Urinary bladder (tissue), 4 donors: ENCODE data around the gene MAN2B1. TPM values are rescaled to one million over a fixed set of nuclear protein-coding genes. Genes with fewer than 3 reads are reported as not detected.
"Not testable (repeated sequence)": the region's sequence is repeated elsewhere in the genome, so short reads cannot be mapped to it uniquely, and the experiment has no call there.

ENCODE experiments used
- DNase-seq: peaks from one replicate; pipeline ENCODE4 v3.0.0-alpha.2; 2015; ENCODE audit errors: extremely low spot score
- H3K27ac ChIP-seq: one replicate; pipeline ENCODE4 v1.5.1; 2013; ENCODE audit warnings: low read depth, mild to moderate bottlenecking, moderate library complexity
- H3K36me3 ChIP-seq: one replicate; pipeline ENCODE4 v1.6.1; 2013; ENCODE audit warnings: mild to moderate bottlenecking, moderate library complexity; ENCODE audit not compliant: insufficient read depth
- H3K4me1 ChIP-seq: one replicate; pipeline ENCODE4 v1.6.1; 2013; ENCODE audit warnings: mild to moderate bottlenecking, moderate library complexity; ENCODE audit not compliant: insufficient read depth
- H3K4me3 ChIP-seq: one replicate; pipeline ENCODE4 v1.5.1; 2013; ENCODE audit warnings: low read depth, low read length
- WGBS: extraction: QIAGEN DNeasy Blood & Tissue Kit; methylation state at CpG from one replicate; pipeline ENCODE4 v1.1.7; 2013; 5-methylcytosine and 5-hydroxymethylcytosine counted together
- polyA plus RNA-seq: library from polyadenylated mRNA; stranded (reverse); fragments of 200-250 nt; gene quantifications from one replicate; pipeline ENCODE4 v1.2.3, GENCODE V29; 2013
- total RNA-seq: library from RNA; depleted of rRNA; stranded (reverse); fragments of >200 nt; gene quantifications from one replicate; pipeline ENCODE4 v1.2.3, GENCODE V29; 2014
- donor health status: healthy with polysubstance abuse.
- donor health status: healthy.

The MAN2B1 gene
- total RNA-seq (31.1 TPM), polyA plus RNA-seq (60.0 TPM)

- WGBS = 1% methylated on average over 46 of the region's 46 CpGs
- no peak for DNase-seq
- peak within 1 kb of the TSS; percentile 85 for H3K4me3 ChIP-seq
- H3K27ac ChIP-seq = no peak within 1 kb of the TSS
- no peaks in the 10 kb centered on the region for H3K36me3 ChIP-seq
- H3K4me1 ChIP-seq = no peaks in the 10 kb centered on the region
Measured at GRCh38 chr19:12666265-12667048, at the start of gene MAN2B1, which contains the start of gene WDR83. Gene MAN2B1 (minus strand): TSS chr19:12666742. CDS start chr19:12666701, 41 bp downstream. Gene WDR83 (plus strand): TSS chr19:12666807. CDS start chr19:12669791, 2,984 bp downstream.

- H3K4me1 ChIP-seq = no peaks in the 10 kb centered on the region
- H3K27ac ChIP-seq = no peak overlapping the region
- H3K36me3 ChIP-seq = peaks cover 5% of the 10 kb centered on the region
- 95% methylated on average over 3 of the region's 3 CpGs for WGBS
- no peak for DNase-seq
- no peak overlapping the region for H3K4me3 ChIP-seq
Measured at GRCh38 chr19:12715929-12716328, 49.4 kb upstream of the MAN2B1 start.

- WGBS = 95% methylated on average over 15 of the region's 15 CpGs
Measured at GRCh38 chr19:12715102-12715501, 48.6 kb upstream of the MAN2B1 start.

GRCh38 chr19:12713304-12713703, 46.8 kb upstream of the MAN2B1 start:
- H3K4me3 ChIP-seq, H3K36me3 ChIP-seq, H3K27ac ChIP-seq, H3K4me1 ChIP-seq, DNase-seq: not testable (repeated sequence)
- 94% methylated on average over 9 of the region's 9 CpGs for WGBS

More at GRCh38 chr19:12715102-12715501, 48.6 kb upstream of the MAN2B1 start:
- Histone ChIP-seq H3K4me3 (no peak overlapping the region), H3K4me1 (no peaks in the 10 kb centered on the region), H3K27ac (no peak overlapping the region), H3K36me3 (peaks cover 10% of the 10 kb centered on the region)
- no peak for DNase-seq

- H3K4me3 ChIP-seq, H3K4me1 ChIP-seq, H3K27ac ChIP-seq, DNase-seq: not testable (repeated sequence)
- peaks cover 11% of the 10 kb centered on the region for H3K36me3 ChIP-seq
- WGBS = 41% methylated on average over 12 of the region's 14 CpGs
Measured at GRCh38 chr19:12712077-12712476, 45.5 kb upstream of the MAN2B1 start.

- Histone ChIP-seq H3K4me1 (no peaks in the 10 kb centered on the region), H3K4me3 (no peak overlapping the region), H3K27ac (no peak overlapping the region), H3K36me3 (peaks cover 13% of the 10 kb centered on the region)
- 95% methylated on average over 17 of the region's 17 CpGs for WGBS
- DNase-seq = no peak
Measured at GRCh38 chr19:12711187-12711586, 44.6 kb upstream of the MAN2B1 start.

- WGBS = 95% methylated on average over 8 of the region's 8 CpGs
- no peak overlapping the region for H3K4me3 ChIP-seq
- H3K27ac ChIP-seq = no peak overlapping the region
- DNase-seq = no peak
- peaks cover 10% of the 10 kb centered on the region for H3K36me3 ChIP-seq
- H3K4me1 ChIP-seq = no peaks in the 10 kb centered on the region
Measured at GRCh38 chr19:12708641-12709040, 42.1 kb upstream of the MAN2B1 start.

- Histone ChIP-seq H3K4me3 (no peak overlapping the region), H3K4me1 (no peaks in the 10 kb centered on the region), H3K36me3 (peaks cover 18% of the 10 kb centered on the region), H3K27ac (no peak overlapping the region)
- WGBS = 92% methylated on average over 13 of the region's 13 CpGs
- DNase-seq = no peak
Measured at GRCh38 chr19:12706332-12706718, 39.8 kb upstream of the MAN2B1 start.

- no peak overlapping the region for H3K27ac ChIP-seq
- H3K36me3 ChIP-seq = peaks cover 18% of the 10 kb centered on the region
- H3K4me1 ChIP-seq = no peaks in the 10 kb centered on the region
- 93% methylated on average over 29 of the region's 29 CpGs for WGBS
- no peak overlapping the region for H3K4me3 ChIP-seq
- no peak for DNase-seq
Measured at GRCh38 chr19:12705654-12706331, 39.3 kb upstream of the MAN2B1 start.

GRCh38 chr19:12705169-12705568, 38.6 kb upstream of the MAN2B1 start:
- 94% methylated on average over 13 of the region's 13 CpGs for WGBS

GRCh38 chr19:12703046-12703445, 36.5 kb upstream of the MAN2B1 start:
- peaks cover 13% of the 10 kb centered on the region for H3K36me3 ChIP-seq
- no peak overlapping the region for H3K27ac ChIP-seq
- H3K4me1 ChIP-seq = no peaks in the 10 kb centered on the region
- no peak for DNase-seq
- WGBS = 58% methylated on average over 9 of the region's 9 CpGs
- H3K4me3 ChIP-seq = no peak overlapping the region

More at GRCh38 chr19:12705169-12705568, 38.6 kb upstream of the MAN2B1 start:
- Histone ChIP-seq H3K4me1 (no peaks in the 10 kb centered on the region), H3K27ac (no peak overlapping the region), H3K4me3 (no peak overlapping the region), H3K36me3 (peaks cover 14% of the 10 kb centered on the region)
- DNase-seq = no peak

GRCh38 chr19:12701596-12702282, 35.2 kb upstream of the MAN2B1 start:
- DNase-seq = no peak
- peaks cover 10% of the 10 kb centered on the region for H3K36me3 ChIP-seq
- 88% methylated on average over 33 of the region's 33 CpGs for WGBS
- H3K4me1 ChIP-seq = peaks cover 2% of the 10 kb centered on the region
- no peak overlapping the region for H3K27ac ChIP-seq
- no peak overlapping the region for H3K4me3 ChIP-seq

- no peak overlapping the region for H3K4me3 ChIP-seq
- peaks cover 2% of the 10 kb centered on the region for H3K4me1 ChIP-seq
- 80% methylated on average over 6 of the region's 6 CpGs for WGBS
- no peak for DNase-seq
- peaks cover 5% of the 10 kb centered on the region for H3K36me3 ChIP-seq
- no peak overlapping the region for H3K27ac ChIP-seq
Measured at GRCh38 chr19:12698138-12698537, 31.6 kb upstream of the MAN2B1 start.
